ENCODE data around the gene ANK3. TPM values are rescaled to one million over a fixed set of nuclear protein-coding genes. Genes with fewer than 3 reads are reported as not detected.

Gene ANK3
- 317 and 464 TPM in 2 replicates for total RNA-seq

DNA sequence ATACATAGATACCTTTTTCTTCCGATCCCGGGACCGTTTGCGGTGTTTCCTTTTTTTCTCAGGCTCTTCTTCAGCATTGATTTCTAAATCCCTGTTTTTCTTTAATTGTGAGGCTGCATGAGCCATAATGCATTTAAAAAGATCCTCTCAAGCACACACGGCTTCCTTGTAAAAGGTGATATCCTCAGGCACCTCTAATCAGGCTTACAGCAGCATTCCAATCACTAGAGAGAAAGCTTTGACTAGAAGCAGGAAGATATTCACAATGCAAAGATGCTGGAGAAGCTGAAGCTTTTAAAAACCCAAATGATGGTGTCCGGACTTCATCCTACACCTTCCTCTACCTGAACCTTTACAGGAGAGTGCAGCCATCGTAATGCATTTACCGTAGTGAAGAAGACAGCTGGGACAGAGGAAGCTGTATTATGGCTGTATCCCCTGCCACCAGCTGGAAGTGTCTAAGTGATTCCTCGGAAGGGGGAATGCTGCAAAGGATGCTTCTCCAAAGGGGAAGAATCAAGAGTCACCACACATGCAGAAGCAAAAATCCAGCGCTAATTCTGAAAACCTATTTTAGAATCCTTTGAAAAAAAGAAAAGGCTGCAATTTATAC, at the start of gene ANK3:
ANK3 (minus strand) TSS at position 463 of the 613 bp plus-strand sequence; CDS start at position 126, 337 bp downstream.

Measured in aortic smooth muscle cell (primary cell).